Suprapubic skin (tissue), 4 donors: ENCODE measurements around the gene PRSS22. TPM values are rescaled to one million over a fixed set of nuclear protein-coding genes. Genes with fewer than 3 reads are reported as not detected.

Experiments
- DNase-seq, 2 donors: peaks; one replicate each; pipeline ENCODE4 v3.0.0-alpha.2; 2019; ENCODE audit warnings: low spot score in 2 of 2
- H3K27ac ChIP-seq: fragments of 200-600 bp; sonication (generic); one replicate; pipeline ENCODE4 v1.5.1; 2019
- H3K27me3 ChIP-seq: fragments of 200-600 bp; sonication (generic); one replicate; pipeline ENCODE4 v1.5.1; 2019
- H3K36me3 ChIP-seq: fragments of 200-600 bp; sonication (generic); one replicate; pipeline ENCODE4 v1.5.1; 2019
- H3K4me1 ChIP-seq: fragments of 200-600 bp; sonication (generic); one replicate; pipeline ENCODE4 v1.5.1; 2019
- H3K4me3 ChIP-seq: fragments of 200-600 bp; sonication (generic); one replicate; pipeline ENCODE4 v1.5.1; 2019; ENCODE audit warnings: mild to moderate bottlenecking
- H3K9me3 ChIP-seq: fragments of 200-600 bp; sonication (generic); one replicate; pipeline ENCODE4 v1.5.1; 2019
- EP300 ChIP-seq: sonication (generic); formaldehyde crosslinking; IDR thresholded peaks from one replicate; pipeline ENCODE4 v1.6.1; 2017; ENCODE audit warnings: antibody characterized with exemption
- POLR2A ChIP-seq, 2 donors: fragments of 450-650 bp; IDR thresholded peaks; one replicate each; pipeline ENCODE4 v1.6.1; 2017; ENCODE audit warnings: antibody characterized with exemption in 2 of 2, mild to moderate bottlenecking in 2 of 2, moderate library complexity in 2 of 2
- POLR2AphosphoS5 ChIP-seq, 3 donors: sonication (generic); formaldehyde crosslinking; IDR thresholded peaks; one replicate each; pipeline ENCODE4 v1.6.1; 2017; ENCODE audit warnings: antibody characterized with exemption in 3 of 3
- WGBS: methylation state at CpG from one replicate; pipeline ENCODE4 v1.1.5; 2018; 5-methylcytosine and 5-hydroxymethylcytosine counted together
- total RNA-seq, 4 donors: library from RNA; depleted of rRNA; stranded (reverse); fragments of >200 nt; gene quantifications; one replicate each; pipeline ENCODE4 v1.1.0, GENCODE V29; 2016
- TF ChIP-seq, protein P1 (sequence below), 2 donors: fragments of 200-600 bp in 1 of 2; fragments of 450-650 bp in 1 of 2; sonication (generic) in 1 of 2; IDR thresholded peaks; one replicate each; pipeline ENCODE4 v1.5.1; 2016 to 2019; ENCODE audit warnings: antibody characterized with exemption in 2 of 2, mild to moderate bottlenecking in 1 of 2, moderate library complexity in 1 of 2

Gene PRSS22
- total RNA-seq, 4 donors from 2014 or later, result 1.7 to 8.7 (median 6.7) TPM

DNA sequence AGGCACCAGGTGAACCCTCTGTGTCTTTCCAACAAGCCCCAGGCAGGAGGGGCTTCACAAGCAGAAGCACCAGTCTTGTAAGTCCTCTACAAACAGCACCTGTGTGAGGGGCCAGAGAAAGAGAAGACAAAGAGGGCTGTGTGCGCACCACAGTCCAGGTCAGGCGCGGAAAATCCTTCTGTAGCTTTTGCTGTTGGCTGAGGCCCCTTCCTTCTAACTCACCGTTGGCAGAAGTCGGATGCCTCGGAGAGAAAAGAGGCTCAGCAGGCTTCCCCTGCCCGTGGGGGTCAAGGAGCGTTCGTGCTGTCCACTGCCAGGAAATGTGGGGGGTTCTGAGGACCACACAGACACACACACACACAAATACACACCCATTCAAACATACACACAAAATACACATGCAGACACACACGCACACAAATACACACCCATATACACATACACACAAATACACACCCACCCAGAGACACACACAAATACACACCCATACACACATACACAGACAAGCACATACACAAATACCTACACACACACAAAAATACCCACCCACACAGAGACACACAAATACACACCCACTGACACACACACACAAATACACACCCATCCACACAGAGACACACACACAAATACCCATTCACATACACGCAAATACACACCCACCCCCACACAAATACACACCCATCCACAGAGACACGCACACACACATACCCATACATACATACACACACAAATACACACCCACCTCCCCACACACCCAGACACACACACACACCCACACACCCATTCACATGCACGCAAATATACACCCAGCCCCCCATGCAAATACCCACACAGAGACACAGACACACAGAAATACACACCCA lies 21.1 kb downstream of the PRSS22 start:
- H3K36me3 ChIP-seq, result no peaks in the 10 kb centered on the region
- no peak for DNase-seq
- no peak overlapping the region for H3K4me3 ChIP-seq
- WGBS, result 84% methylated on average over 8 of the region's 13 CpGs
- no peak for TF ChIP-seq POLR2A (IDR thresholded peaks at IDR 0.05)
- TF ChIP-seq EP300, result no peak
- TF ChIP-seq POLR2AphosphoS5 (IDR thresholded peaks at IDR 0.05), result no peak
- TF ChIP-seq, protein P1, sequence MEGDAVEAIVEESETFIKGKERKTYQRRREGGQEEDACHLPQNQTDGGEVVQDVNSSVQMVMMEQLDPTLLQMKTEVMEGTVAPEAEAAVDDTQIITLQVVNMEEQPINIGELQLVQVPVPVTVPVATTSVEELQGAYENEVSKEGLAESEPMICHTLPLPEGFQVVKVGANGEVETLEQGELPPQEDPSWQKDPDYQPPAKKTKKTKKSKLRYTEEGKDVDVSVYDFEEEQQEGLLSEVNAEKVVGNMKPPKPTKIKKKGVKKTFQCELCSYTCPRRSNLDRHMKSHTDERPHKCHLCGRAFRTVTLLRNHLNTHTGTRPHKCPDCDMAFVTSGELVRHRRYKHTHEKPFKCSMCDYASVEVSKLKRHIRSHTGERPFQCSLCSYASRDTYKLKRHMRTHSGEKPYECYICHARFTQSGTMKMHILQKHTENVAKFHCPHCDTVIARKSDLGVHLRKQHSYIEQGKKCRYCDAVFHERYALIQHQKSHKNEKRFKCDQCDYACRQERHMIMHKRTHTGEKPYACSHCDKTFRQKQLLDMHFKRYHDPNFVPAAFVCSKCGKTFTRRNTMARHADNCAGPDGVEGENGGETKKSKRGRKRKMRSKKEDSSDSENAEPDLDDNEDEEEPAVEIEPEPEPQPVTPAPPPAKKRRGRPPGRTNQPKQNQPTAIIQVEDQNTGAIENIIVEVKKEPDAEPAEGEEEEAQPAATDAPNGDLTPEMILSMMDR (IDR thresholded peaks at IDR 0.05), result no peak
- H3K9me3 ChIP-seq, result no peaks in the 10 kb centered on the region
- peaks cover 20% of the 10 kb centered on the region for H3K4me1 ChIP-seq
- peak overlapping the region; percentile 73 for H3K27ac ChIP-seq
- peaks cover 32% of the 10 kb centered on the region for H3K27me3 ChIP-seq

DNA sequence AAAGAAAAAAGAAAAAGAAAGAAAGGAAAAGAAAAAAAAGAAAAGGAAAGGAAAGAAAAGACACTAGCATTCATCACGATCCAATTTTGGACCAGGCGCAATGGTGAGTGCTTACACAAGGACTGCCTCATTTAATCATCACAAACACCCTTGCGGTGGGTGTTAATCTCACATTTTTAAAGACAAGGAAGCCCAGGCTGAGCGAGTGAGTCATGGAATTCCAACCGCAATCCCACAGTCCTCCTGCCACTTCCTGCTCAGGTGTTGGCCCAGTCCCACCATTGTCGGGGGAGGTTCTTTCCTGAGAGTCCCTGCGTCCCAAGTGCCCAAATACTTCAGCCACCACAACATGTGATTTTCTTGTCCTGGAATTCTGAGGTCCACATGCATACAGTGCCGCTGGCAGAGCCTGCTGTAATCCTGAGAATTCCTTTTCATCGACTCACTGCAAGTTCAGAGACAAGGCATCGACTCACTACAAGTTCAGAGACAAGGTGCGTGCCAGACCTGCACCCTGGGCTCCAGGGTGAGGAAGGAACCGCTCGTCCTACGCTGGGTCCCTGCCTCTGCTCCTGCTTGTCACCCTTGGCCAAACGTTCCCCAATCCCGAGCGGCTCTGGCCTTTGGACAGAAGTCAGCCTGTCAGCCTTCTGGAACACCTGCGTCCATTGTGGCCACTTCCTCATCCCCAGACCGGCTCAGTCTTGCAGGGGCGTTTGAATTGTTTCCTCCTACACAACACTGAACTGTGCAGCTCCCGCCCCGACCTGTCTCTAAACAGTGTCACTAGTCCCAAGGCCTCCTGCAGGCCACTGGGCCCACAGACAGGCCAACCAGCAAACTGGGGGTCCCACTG lies 22.1 kb downstream of the PRSS22 start:
- Histone ChIP-seq H3K27me3 (peaks cover 30% of the 10 kb centered on the region), H3K4me3 (peak overlapping the region; percentile 12), H3K27ac (peak overlapping the region; percentile 73), H3K36me3 (no peaks in the 10 kb centered on the region), H3K4me1 (peaks cover 16% of the 10 kb centered on the region), H3K9me3 (no peaks in the 10 kb centered on the region)
- WGBS, result 44% methylated on average over 19 of the region's 22 CpGs
- TF ChIP-seq, protein P1 (IDR thresholded peaks at IDR 0.05), result no peak
- TF ChIP-seq POLR2A (IDR thresholded peaks at IDR 0.05), result no peak
- no peak for TF ChIP-seq EP300
- TF ChIP-seq POLR2AphosphoS5 (IDR thresholded peaks at IDR 0.05), result peak in 1 of 3 donors; percentile 48
- DNase-seq, result no peak

DNA sequence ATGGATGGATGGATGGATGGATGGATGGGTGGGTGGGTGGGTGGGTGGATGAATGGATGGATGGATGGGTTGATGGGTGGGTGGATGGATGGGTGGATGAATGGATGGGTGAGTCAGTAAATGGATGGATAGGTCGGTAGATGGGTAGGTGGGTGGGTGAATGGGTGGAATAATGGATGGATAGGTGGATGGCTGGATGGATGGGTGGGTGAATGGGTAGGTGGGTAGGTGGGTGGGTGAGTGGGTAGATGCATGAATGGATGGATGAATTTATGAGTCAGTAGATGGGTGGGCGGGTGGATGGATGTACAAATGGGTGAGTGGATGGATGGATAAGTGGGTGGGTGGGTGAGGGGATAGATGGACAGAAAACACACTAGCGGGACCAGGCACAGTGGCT lies 23.0 kb downstream of the PRSS22 start:
- peaks cover 31% of the 10 kb centered on the region for H3K27me3 ChIP-seq
- TF ChIP-seq POLR2A (IDR thresholded peaks at IDR 0.05) (no peak), POLR2AphosphoS5 (IDR thresholded peaks at IDR 0.05) (no peak)
- TF ChIP-seq, protein P1 (IDR thresholded peaks at IDR 0.05), result no peak
- WGBS, result 82% methylated on average over 3 of the region's 3 CpGs
- H3K27ac ChIP-seq, result peak overlapping the region; percentile 73
- no peaks in the 10 kb centered on the region for H3K36me3 ChIP-seq
- H3K9me3 ChIP-seq, result no peaks in the 10 kb centered on the region
- H3K4me1 ChIP-seq, result peaks cover 20% of the 10 kb centered on the region
- DNase-seq, result no peak
- H3K4me3 ChIP-seq, result no peak overlapping the region

DNA sequence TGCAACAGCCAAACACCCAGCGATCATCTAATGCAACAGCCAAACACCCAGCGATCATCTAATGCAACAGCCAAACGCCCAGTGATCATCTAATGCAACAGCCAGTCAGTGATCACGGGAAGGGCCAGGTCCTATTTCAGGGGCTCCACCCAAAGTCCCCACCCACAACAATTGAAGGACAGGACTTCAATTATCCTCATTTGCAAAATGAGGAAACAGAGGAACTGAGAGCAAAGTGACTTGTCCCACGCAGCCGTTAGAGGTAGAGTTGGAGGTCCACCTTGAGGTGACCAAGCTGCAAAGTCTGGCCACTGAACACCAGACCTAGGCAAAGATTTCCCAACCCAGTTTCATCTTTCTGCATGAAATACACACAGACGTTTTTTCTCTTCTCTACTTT lies 24.2 kb downstream of the PRSS22 start:
- TF ChIP-seq, protein P1 (IDR thresholded peaks at IDR 0.05), result no peak
- TF ChIP-seq POLR2AphosphoS5 (IDR thresholded peaks at IDR 0.05) (no peak), EP300 (no peak), POLR2A (IDR thresholded peaks at IDR 0.05) (no peak)
- peaks cover 24% of the 10 kb centered on the region for H3K4me1 ChIP-seq

DNA sequence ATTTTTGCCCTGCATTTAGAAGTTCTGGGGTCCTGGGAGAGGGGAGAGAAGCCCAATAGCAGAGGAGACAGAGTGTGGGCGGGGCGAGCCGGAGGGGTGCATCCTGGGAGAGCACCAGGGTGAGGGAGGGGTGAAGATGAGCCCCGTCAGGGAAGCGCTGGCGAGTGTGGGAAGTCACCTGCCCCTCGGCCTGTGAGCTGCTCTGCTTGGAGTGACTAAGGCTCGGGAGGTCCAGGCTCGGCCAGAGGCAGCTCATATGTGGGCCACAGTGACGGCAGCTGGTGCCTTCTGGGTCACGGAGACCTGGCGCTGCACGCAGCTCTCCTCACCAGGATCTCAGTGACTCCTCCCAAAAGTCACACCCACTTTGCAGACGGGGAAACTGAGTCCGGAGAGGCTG lies 26.8 kb downstream of the PRSS22 start:
- peaks cover 18% of the 10 kb centered on the region for H3K4me1 ChIP-seq
- TF ChIP-seq EP300, result no peak
- TF ChIP-seq, protein P1 (IDR thresholded peaks at IDR 0.05), result no peak
- TF ChIP-seq POLR2AphosphoS5 (IDR thresholded peaks at IDR 0.05), result no peak
- TF ChIP-seq POLR2A (IDR thresholded peaks at IDR 0.05), result no peak
- 83% methylated on average over 13 of the region's 15 CpGs for WGBS
- no peaks in the 10 kb centered on the region for H3K9me3 ChIP-seq
- H3K36me3 ChIP-seq, result no peaks in the 10 kb centered on the region
- H3K4me3 ChIP-seq, result no peak overlapping the region
- peaks cover 27% of the 10 kb centered on the region for H3K27me3 ChIP-seq
- peak in 1 of 2 donors; percentile 47 for DNase-seq
- H3K27ac ChIP-seq, result no peak overlapping the region

More for the DNA sequence above, 24.2 kb downstream of the PRSS22 start:
- peak in 1 of 2 donors; percentile 6 for DNase-seq
- H3K4me3 ChIP-seq, result no peak overlapping the region
- no peaks in the 10 kb centered on the region for H3K36me3 ChIP-seq
- H3K27ac ChIP-seq, result no peak overlapping the region
- peaks cover 33% of the 10 kb centered on the region for H3K27me3 ChIP-seq
- 60% methylated on average over 6 of the region's 7 CpGs for WGBS
- no peaks in the 10 kb centered on the region for H3K9me3 ChIP-seq
